Osteocyte (in vitro differentiated cells): Measurements from ENCODE around the gene GRID1. TPM values are rescaled to one million over a fixed set of nuclear protein-coding genes. Genes with fewer than 3 reads are reported as not detected.

ENCODE experiments used
- DNase-seq: peaks from one replicate; pipeline ENCODE4 v3.0.0; 2021; ENCODE audit warnings: mixed read lengths; ENCODE audit not compliant: unreplicated experiment; ENCODE audit errors: extremely low spot score
- H3K27ac Mint-ChIP-seq: one replicate; pipeline ENCODE4 v1.8.0; 2021; ENCODE audit warnings: mild to moderate bottlenecking, mixed read lengths; ENCODE audit not compliant: unreplicated experiment
- H3K27me3 Mint-ChIP-seq: one replicate; pipeline ENCODE4 v1.8.0; 2021; ENCODE audit warnings: mixed read lengths; ENCODE audit not compliant: unreplicated experiment
- H3K36me3 Mint-ChIP-seq: one replicate; pipeline ENCODE4 v1.8.0; 2021; ENCODE audit warnings: mixed read lengths; ENCODE audit not compliant: unreplicated experiment
- H3K4me1 Mint-ChIP-seq: one replicate; pipeline ENCODE4 v1.8.0; 2021; ENCODE audit warnings: mixed read lengths; ENCODE audit not compliant: unreplicated experiment
- H3K4me3 Mint-ChIP-seq: one replicate; pipeline ENCODE4 v1.8.0; 2021; ENCODE audit warnings: mild to moderate bottlenecking, moderate library complexity, mixed read lengths; ENCODE audit not compliant: unreplicated experiment
- H3K9me3 Mint-ChIP-seq: one replicate; pipeline ENCODE4 v1.8.0; 2021; ENCODE audit warnings: mixed read lengths; ENCODE audit not compliant: unreplicated experiment
- total RNA-seq: library from RNA; stranded (reverse); gene quantifications from 2 replicates; pipeline ENCODE4 v1.2.1, GENCODE V29; 2021
- TF ChIP-seq, protein P1 (sequence below): fragments of 200-600 bp; sonication (generic); IDR thresholded peaks from 2 replicates; pipeline ENCODE4 v1.5.0; 2021; ENCODE audit warnings: antibody characterized with exemption, mild to moderate bottlenecking, moderate library complexity

The GRID1 gene
- total RNA-seq, 1 donor from 2014 or later, result 0.11 TPM

DNA sequence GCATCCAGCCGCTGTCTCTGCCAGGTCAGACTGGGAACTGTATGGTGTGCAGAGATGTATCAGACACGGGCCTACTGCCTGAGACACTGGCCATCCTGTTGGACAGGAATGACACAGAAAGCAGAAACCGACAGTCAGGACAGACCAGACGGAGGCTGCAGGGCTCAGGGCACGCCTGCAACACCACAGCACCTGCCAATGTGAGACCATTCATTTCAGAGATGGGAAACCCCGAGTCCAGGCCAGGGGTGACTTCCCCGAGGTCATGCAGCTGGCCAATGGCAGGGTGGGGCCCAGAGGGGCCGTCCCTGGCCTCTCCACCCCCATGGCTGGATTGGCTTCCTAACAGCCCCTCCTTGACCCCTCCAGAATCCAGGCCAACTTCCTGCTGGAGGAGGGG, 34.7 kb downstream of the GRID1 start:
- no peak overlapping the region for H3K4me3 Mint-ChIP-seq

DNA sequence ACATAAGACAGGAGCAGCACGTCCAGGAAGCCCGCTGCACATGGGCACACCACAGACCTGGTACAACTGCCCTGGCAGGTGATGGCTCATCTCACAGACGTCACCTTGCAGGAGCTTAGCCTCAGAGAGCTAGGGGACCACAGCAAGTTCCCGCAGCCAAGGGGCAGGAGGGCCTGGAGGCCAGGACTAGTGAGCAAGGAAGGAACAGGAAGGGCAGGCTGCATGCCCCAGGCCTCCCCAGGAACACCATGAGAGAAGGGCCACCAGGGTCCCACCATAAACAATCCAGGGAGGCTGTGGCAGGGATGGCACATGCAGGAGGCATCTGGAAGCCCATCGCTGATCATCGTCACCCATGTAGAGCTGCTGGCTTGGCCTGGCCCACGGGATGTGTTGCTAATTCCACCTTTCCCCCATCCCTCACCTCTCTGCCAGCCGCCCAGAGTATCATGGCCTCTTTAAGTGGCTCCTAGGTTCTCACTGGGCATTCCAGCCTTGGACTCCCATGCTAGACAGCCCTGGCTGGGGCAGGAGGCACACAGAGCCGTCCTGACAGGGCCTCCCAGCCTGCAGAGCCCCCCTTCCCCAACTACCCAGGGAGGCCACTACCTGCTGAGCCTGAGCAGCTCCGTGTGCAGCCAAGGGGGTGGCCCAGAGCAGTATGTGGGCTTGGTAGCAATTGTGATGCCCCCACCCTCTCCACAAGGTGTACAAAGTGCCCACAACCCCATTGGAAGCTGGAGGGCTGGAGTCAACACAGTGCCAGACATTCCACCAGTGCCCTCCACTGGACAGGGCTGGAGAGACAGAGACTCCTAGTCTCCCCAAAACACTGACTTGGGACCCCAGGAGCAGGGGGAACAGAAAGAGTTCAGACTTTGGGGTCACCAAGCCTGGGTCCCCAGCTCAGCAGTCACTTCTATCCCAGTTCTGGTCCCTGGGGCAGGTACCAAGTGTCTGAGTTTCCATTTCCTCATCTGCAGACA, 35.5 kb downstream of the GRID1 start:
- Mint-ChIP-seq H3K4me3 (no peak overlapping the region), H3K9me3 (no peaks in the 10 kb centered on the region), H3K4me1 (no peaks in the 10 kb centered on the region), H3K27me3 (peaks cover 15% of the 10 kb centered on the region), H3K36me3 (no peaks in the 10 kb centered on the region), H3K27ac (no peak overlapping the region)
- no peak for DNase-seq
- TF ChIP-seq, protein P1, sequence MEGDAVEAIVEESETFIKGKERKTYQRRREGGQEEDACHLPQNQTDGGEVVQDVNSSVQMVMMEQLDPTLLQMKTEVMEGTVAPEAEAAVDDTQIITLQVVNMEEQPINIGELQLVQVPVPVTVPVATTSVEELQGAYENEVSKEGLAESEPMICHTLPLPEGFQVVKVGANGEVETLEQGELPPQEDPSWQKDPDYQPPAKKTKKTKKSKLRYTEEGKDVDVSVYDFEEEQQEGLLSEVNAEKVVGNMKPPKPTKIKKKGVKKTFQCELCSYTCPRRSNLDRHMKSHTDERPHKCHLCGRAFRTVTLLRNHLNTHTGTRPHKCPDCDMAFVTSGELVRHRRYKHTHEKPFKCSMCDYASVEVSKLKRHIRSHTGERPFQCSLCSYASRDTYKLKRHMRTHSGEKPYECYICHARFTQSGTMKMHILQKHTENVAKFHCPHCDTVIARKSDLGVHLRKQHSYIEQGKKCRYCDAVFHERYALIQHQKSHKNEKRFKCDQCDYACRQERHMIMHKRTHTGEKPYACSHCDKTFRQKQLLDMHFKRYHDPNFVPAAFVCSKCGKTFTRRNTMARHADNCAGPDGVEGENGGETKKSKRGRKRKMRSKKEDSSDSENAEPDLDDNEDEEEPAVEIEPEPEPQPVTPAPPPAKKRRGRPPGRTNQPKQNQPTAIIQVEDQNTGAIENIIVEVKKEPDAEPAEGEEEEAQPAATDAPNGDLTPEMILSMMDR, result no peak

More for the DNA sequence above, 34.7 kb downstream of the GRID1 start:
- Mint-ChIP-seq H3K9me3 (no peaks in the 10 kb centered on the region), H3K4me1 (no peaks in the 10 kb centered on the region), H3K36me3 (no peaks in the 10 kb centered on the region), H3K27ac (no peak overlapping the region), H3K27me3 (peaks cover 10% of the 10 kb centered on the region)
- DNase-seq, result no peak
- TF ChIP-seq, protein P1, result no peak

DNA sequence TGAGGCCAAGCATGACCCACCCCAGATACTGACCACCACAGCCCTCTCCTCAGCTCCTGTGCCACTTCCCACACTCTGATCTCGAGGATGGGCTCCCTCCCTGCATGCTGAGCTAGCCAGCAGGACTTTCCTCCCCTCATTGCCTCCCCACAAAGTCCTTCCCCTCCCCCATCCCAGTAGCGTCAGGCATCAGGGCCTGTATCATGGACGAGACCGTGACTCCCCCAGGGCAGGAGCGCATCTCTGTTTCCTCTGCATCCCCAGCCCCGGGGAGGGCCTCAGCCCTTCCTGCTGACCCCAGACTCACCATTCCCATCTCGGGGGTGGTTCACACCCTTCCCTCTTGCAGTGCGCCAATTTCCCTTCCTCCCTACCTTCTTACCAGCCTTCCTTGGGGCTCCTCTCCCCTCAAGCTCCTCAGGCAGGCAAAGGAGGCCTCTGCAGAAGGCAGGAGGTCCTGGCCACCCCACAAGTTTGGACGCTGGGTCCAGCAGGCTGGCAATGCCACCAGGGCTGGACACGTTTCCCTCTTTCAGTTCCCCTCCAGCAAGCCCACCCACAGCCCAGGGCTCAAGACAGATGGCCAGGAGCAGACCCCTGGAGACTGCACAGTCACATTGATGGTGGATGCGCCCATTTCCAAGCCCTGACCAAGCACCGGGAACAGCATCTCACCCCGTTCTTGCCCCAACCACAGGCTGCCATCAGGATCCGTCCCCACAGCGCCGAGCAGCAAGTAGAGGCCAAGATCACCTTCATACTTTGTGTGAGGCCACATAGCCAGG, 36.5 kb downstream of the GRID1 start:
- Mint-ChIP-seq H3K27me3 (peaks cover 15% of the 10 kb centered on the region), H3K4me1 (no peaks in the 10 kb centered on the region), H3K4me3 (no peak overlapping the region), H3K27ac (no peak overlapping the region), H3K36me3 (no peaks in the 10 kb centered on the region), H3K9me3 (no peaks in the 10 kb centered on the region)
- TF ChIP-seq, protein P1, result no peak
- DNase-seq, result no peak

DNA sequence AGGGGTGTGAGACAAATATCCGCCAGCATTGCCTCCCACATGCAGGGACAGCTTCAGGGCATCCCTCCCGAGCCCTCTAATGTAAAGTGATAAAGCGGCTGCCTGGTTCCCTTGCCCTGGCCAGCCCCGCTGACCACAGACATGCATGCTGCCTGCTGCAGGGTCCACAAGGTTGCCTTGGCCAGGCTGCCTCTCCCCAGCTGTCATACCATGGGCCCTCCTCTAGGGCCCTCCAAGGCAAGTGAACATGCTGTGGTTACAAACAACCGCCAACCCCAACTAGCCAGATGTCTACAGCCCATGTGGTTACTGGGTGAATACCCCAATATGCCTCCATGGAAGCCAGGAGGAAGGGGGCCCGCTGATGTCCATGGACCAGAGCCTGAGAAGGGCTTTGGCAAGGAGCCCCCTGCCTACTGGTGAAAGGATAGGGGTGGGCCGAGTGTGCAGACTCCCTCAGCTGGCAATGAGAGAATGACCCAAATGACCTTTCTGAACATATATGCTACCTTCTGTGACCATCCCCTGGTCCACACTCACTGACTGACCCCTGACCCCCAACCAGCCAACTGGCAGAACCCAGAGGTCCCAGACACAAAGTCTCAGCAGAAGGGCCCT, 37.4 kb downstream of the GRID1 start:
- Mint-ChIP-seq H3K27me3 (peaks cover 20% of the 10 kb centered on the region), H3K36me3 (no peaks in the 10 kb centered on the region), H3K4me3 (no peak overlapping the region), H3K27ac (no peak overlapping the region), H3K4me1 (no peaks in the 10 kb centered on the region), H3K9me3 (no peaks in the 10 kb centered on the region)
- TF ChIP-seq, protein P1, result no peak
- no peak for DNase-seq
